Measurements from ENCODE around the gene TAF10. TPM values are rescaled to one million over a fixed set of nuclear protein-coding genes. Genes with fewer than 3 reads are reported as not detected.

Gene TAF10
- total RNA-seq, 4 donors from 2014 or later = 35.7 to 114 (median 53.8) TPM

- no peak overlapping the region for H3K4me3 ChIP-seq
- no peaks in the 10 kb centered on the region for H3K4me1 ChIP-seq
- no peaks in the 10 kb centered on the region for H3K9me3 ChIP-seq
- no peaks in the 10 kb centered on the region for H3K27me3 ChIP-seq
- WGBS, 2 donors (ENCODE audit: low coverage in 1 of 2) = 41 to 55% methylated on average over 2 of the region's 2 CpGs
- in situ Hi-C loops (cut with MboI; ENCODE audit: low pct_ligation_motif_present in 1 of 4, low pct_unique_long_range_greater_than_20kb in 1 of 4, low sequenced_read_pairs in 3 of 4) = no loop called here
- no peak for DNase-seq
- H3K36me3 ChIP-seq = no peaks in the 10 kb centered on the region
- no peak overlapping the region for H3K27ac ChIP-seq
- intact Hi-C loops (cut with DNase I; ENCODE audit: low total_unique reads) = no loop called here
- TF ChIP-seq POLR2A (IDR thresholded peaks at IDR 0.05) (no peak), POLR2AphosphoS5 (IDR thresholded peaks at IDR 0.05) (no peak), EP300 (IDR thresholded peaks at IDR 0.05; ENCODE audit: low read depth) (no peak), CTCF (IDR thresholded peaks at IDR 0.05) (no peak)
Observed at GRCh38 chr11:6627762-6628241, 15.8 kb upstream of the TAF10 start.

- no peak overlapping the region for H3K4me3 ChIP-seq
- DNase-seq = no peak
- 53 to 78% methylated on average over 3 to 19 of the region's 19 CpGs for WGBS, 2 donors (ENCODE audit: low coverage in 1 of 2)
- no peak for TF ChIP-seq EP300 (IDR thresholded peaks at IDR 0.05; ENCODE audit: low read depth)
- TF ChIP-seq POLR2A (IDR thresholded peaks at IDR 0.05) = no peak
- in situ Hi-C loops (cut with MboI; ENCODE audit: low pct_ligation_motif_present in 1 of 4, low pct_unique_long_range_greater_than_20kb in 1 of 4, low sequenced_read_pairs in 3 of 4) (no loop called here), intact Hi-C loops (cut with DNase I; ENCODE audit: low total_unique reads) (no loop called here)
- H3K27ac ChIP-seq = no peak overlapping the region
- H3K4me1 ChIP-seq = no peaks in the 10 kb centered on the region
- H3K36me3 ChIP-seq = no peaks in the 10 kb centered on the region
- no peaks in the 10 kb centered on the region for H3K9me3 ChIP-seq
- no peaks in the 10 kb centered on the region for H3K27me3 ChIP-seq
Observed at GRCh38 chr11:6626971-6627761, 15.2 kb upstream of the TAF10 start.

GRCh38 chr11:6625832-6626420 is 13.9 kb upstream of the TAF10 start:
- H3K9me3 ChIP-seq = no peaks in the 10 kb centered on the region
- H3K36me3 ChIP-seq = no peaks in the 10 kb centered on the region
- H3K27me3 ChIP-seq = no peaks in the 10 kb centered on the region
- intact Hi-C loops (cut with DNase I; ENCODE audit: low total_unique reads) (no loop called here), in situ Hi-C loops (cut with MboI; ENCODE audit: low pct_ligation_motif_present in 1 of 4, low pct_unique_long_range_greater_than_20kb in 1 of 4, low sequenced_read_pairs in 3 of 4) (no loop called here)
- WGBS, 2 donors (ENCODE audit: low coverage in 1 of 2) = 97 to 100% methylated on average over 3 to 11 of the region's 17 CpGs
- TF ChIP-seq EP300 (IDR thresholded peaks at IDR 0.05; ENCODE audit: low read depth) (no peak), CTCF (IDR thresholded peaks at IDR 0.05) (no peak)
- no peaks in the 10 kb centered on the region for H3K4me1 ChIP-seq
- no peak overlapping the region for H3K27ac ChIP-seq
- no peak overlapping the region for H3K4me3 ChIP-seq
- no peak for DNase-seq

- TF ChIP-seq POLR2A (IDR thresholded peaks at IDR 0.05) (no peak), CTCF (IDR thresholded peaks at IDR 0.05) (no peak), POLR2AphosphoS5 (IDR thresholded peaks at IDR 0.05) (no peak), EP300 (IDR thresholded peaks at IDR 0.05; ENCODE audit: low read depth) (no peak)
- H3K4me3 ChIP-seq = no peak overlapping the region
- H3K36me3 ChIP-seq = no peaks in the 10 kb centered on the region
- no peaks in the 10 kb centered on the region for H3K9me3 ChIP-seq
- intact Hi-C loops (cut with DNase I; ENCODE audit: low total_unique reads) = no loop called here
- in situ Hi-C loops (cut with MboI; ENCODE audit: low pct_ligation_motif_present in 1 of 4, low pct_unique_long_range_greater_than_20kb in 1 of 4, low sequenced_read_pairs in 3 of 4) = no loop called here
- H3K27me3 ChIP-seq = no peaks in the 10 kb centered on the region
- no peak for DNase-seq
- no peaks in the 10 kb centered on the region for H3K4me1 ChIP-seq
- WGBS, 2 donors (ENCODE audit: low coverage in 1 of 2) = 81 to 87% methylated on average over 6 to 11 of the region's 12 CpGs
- no peak overlapping the region for H3K27ac ChIP-seq
Observed at GRCh38 chr11:6625156-6625831, 13.3 kb upstream of the TAF10 start.

Measured in transverse colon (tissue), 4 donors.